Sigmoid colon (tissue), 7 donors: Measurements from ENCODE around the gene PPP1R14B. TPM values are rescaled to one million over a fixed set of nuclear protein-coding genes. Genes with fewer than 3 reads are reported as not detected.
A peak's percentile ranks its signal among the peaks of the same experiment; 100 is the strongest.

ENCODE experiments used
- DNase-seq: peaks from one replicate; pipeline ENCODE4 v3.0.0-alpha.2; 2019
- H3K27ac ChIP-seq, 4 donors: fragments of 200-600 bp; sonication (generic); one replicate each; pipeline ENCODE4 v1.5.1; 2016 to 2019; ENCODE audit warnings: mild to moderate bottlenecking in 1 of 4
- H3K27me3 ChIP-seq, 3 donors: fragments of 200-600 bp; sonication (generic); one replicate each; pipeline ENCODE4 v1.5.1; 2019; ENCODE audit warnings: mild to moderate bottlenecking in 1 of 3
- H3K36me3 ChIP-seq, 4 donors: fragments of 200-600 bp; sonication (generic); one replicate each; pipeline ENCODE4 v1.5.1; 2016 to 2019
- H3K4me1 ChIP-seq, 4 donors: fragments of 200-600 bp; sonication (generic); one replicate each; pipeline ENCODE4 v1.5.1; 2017 to 2019
- H3K4me3 ChIP-seq, 4 donors: fragments of 200-600 bp; sonication (generic); one replicate each; pipeline ENCODE4 v1.5.1; 2017 to 2019; ENCODE audit warnings: mild to moderate bottlenecking in 2 of 4, moderate library complexity in 1 of 4
- H3K9me3 ChIP-seq, 4 donors: fragments of 200-600 bp in 3 of 4; sonication (generic) in 3 of 4; one replicate each; pipeline versions ENCODE4 v1.5.1 to v1.6.1; 2013 to 2019
- EP300 ChIP-seq, 4 donors: sonication (generic); formaldehyde crosslinking; IDR thresholded peaks; one replicate each; pipeline ENCODE4 v1.6.1; 2017; ENCODE audit warnings: antibody characterized with exemption in 4 of 4
- POLR2A ChIP-seq, 2 donors: fragments of 450-650 bp; IDR thresholded peaks; one replicate each; pipeline ENCODE4 v1.6.1; 2016; ENCODE audit warnings: antibody characterized with exemption in 2 of 2, mild to moderate bottlenecking in 2 of 2, moderate library complexity in 2 of 2
- POLR2AphosphoS5 ChIP-seq, 4 donors: sonication (generic); formaldehyde crosslinking; IDR thresholded peaks; one replicate each; pipeline ENCODE4 v1.6.1; 2017; ENCODE audit warnings: antibody characterized with exemption in 4 of 4
- WGBS, 2 donors: extraction: QIAGEN DNeasy Blood & Tissue Kit; methylation state at CpG; one replicate each; pipeline ENCODE4 v1.1.7; 2013; 5-methylcytosine and 5-hydroxymethylcytosine counted together
- intact Hi-C: fragments of 100-400 bp; cut with DNase I; formaldehyde crosslinking; loops from one replicate; pipeline ENCODE4 v1.15.1; 2023
- polyA plus RNA-seq, 3 donors: library from polyadenylated mRNA; stranded (reverse); fragments of 200-250 nt; gene quantifications; one replicate each; pipeline ENCODE4 v1.2.3, GENCODE V29; 2013
- total RNA-seq, 4 donors: library from RNA; depleted of rRNA; stranded (reverse); fragments of >200 nt; gene quantifications; one replicate each; pipeline ENCODE4 v1.1.0, GENCODE V29; 2016
- TF ChIP-seq, protein P1 (sequence below), 4 experiments: fragments of 450-650 bp in 3 of 4; fragments of 200-600 bp in 1 of 4; IDR thresholded peaks; one replicate each; pipeline ENCODE4 v1.5.1; 2016 to 2019; ENCODE audit warnings: antibody characterized with exemption in 4 of 4, mild to moderate bottlenecking in 3 of 4, moderate library complexity in 2 of 4
- donor health status: healthy with polysubstance abuse.
- donor health status: Bipolar disorder and iron deficiency.
- donor health status: healthy.

Gene PPP1R14B
- total and polyA plus RNA-seq, 7 donors = 31.8 to 159 (median 66.6) TPM

- DNase-seq = no peak
- H3K4me3 ChIP-seq = peak within 1 kb of the TSS; percentile 0 to 41 (median 30)
- H3K27ac ChIP-seq = peak within 1 kb of the TSS; percentile 68 to 77 (median 70)
- no peaks in the 10 kb centered on the region for H3K27me3 ChIP-seq
- H3K36me3 ChIP-seq = peaks cover 18 to 39% (median 22%) of the 10 kb centered on the region in 4 donors
- no peaks in the 10 kb centered on the region for H3K9me3 ChIP-seq
- 37 to 39% methylated on average over 27 of the region's 27 CpGs for WGBS, 2 donors
- H3K4me1 ChIP-seq = peaks cover 0 to 32% (median 18%) of the 10 kb centered on the region in 4 donors
- intact Hi-C loops = no loop called here
- TF ChIP-seq POLR2A (IDR thresholded peaks at IDR 0.05) (no peak), EP300 (IDR thresholded peaks at IDR 0.05) (no peak), POLR2AphosphoS5 (IDR thresholded peaks at IDR 0.05) (no peak)
- TF ChIP-seq, protein P1, sequence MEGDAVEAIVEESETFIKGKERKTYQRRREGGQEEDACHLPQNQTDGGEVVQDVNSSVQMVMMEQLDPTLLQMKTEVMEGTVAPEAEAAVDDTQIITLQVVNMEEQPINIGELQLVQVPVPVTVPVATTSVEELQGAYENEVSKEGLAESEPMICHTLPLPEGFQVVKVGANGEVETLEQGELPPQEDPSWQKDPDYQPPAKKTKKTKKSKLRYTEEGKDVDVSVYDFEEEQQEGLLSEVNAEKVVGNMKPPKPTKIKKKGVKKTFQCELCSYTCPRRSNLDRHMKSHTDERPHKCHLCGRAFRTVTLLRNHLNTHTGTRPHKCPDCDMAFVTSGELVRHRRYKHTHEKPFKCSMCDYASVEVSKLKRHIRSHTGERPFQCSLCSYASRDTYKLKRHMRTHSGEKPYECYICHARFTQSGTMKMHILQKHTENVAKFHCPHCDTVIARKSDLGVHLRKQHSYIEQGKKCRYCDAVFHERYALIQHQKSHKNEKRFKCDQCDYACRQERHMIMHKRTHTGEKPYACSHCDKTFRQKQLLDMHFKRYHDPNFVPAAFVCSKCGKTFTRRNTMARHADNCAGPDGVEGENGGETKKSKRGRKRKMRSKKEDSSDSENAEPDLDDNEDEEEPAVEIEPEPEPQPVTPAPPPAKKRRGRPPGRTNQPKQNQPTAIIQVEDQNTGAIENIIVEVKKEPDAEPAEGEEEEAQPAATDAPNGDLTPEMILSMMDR (IDR thresholded peaks at IDR 0.05) = no peak
Measured at GRCh38 chr11:64206457-64207255, 40.1 kb downstream of the PPP1R14B start, which contains the start of gene FERMT3. Gene FERMT3 (plus strand): TSS chr11:64206721. CDS start chr11:64207365, 644 bp downstream.

GRCh38 chr11:64204464-64204989 lies 42.2 kb downstream of the PPP1R14B start:
- Histone ChIP-seq H3K36me3 (peaks cover 29 to 60% (median 39%) of the 10 kb centered on the region in 4 donors), H3K9me3 (no peaks in the 10 kb centered on the region), H3K27ac (peak overlapping the region; percentile 17 to 69 (median 52)), H3K27me3 (no peaks in the 10 kb centered on the region), H3K4me1 (peaks cover 0 to 32% (median 18%) of the 10 kb centered on the region in 4 donors), H3K4me3 (no peak overlapping the region)
- peak; percentile 94 for DNase-seq
- intact Hi-C loops = loop anchor here (1.0 kb wide), 1 partner anchor 100 kb away; no protein-coding TSS in a partner anchor
- 12 to 30% methylated on average over 7 of the region's 7 CpGs for WGBS, 2 donors
- TF ChIP-seq POLR2A (IDR thresholded peaks at IDR 0.05) = no peak
- TF ChIP-seq EP300 (IDR thresholded peaks at IDR 0.05) = no peak
- TF ChIP-seq POLR2AphosphoS5 (IDR thresholded peaks at IDR 0.05) = peak in 3 of 4 donors; percentile 46 to 82 (median 77)
- TF ChIP-seq, protein P1 (IDR thresholded peaks at IDR 0.05) = peak; percentile 31 to 51 (median 48)

GRCh38 chr11:64204080-64204440 lies 42.7 kb downstream of the PPP1R14B start:
- DNase-seq = no peak
- H3K27ac ChIP-seq = peak overlapping the region in 2 of 4 donors; percentile 25 to 58
- peaks cover 0 to 32% (median 18%) of the 10 kb centered on the region in 4 donors for H3K4me1 ChIP-seq
- H3K36me3 ChIP-seq = peaks cover 30 to 65% (median 41%) of the 10 kb centered on the region in 4 donors
- no peaks in the 10 kb centered on the region for H3K9me3 ChIP-seq
- intact Hi-C loops = loop anchor here (1.0 kb wide), 1 partner anchor 100 kb away; no protein-coding TSS in a partner anchor
- H3K27me3 ChIP-seq = no peaks in the 10 kb centered on the region
- no peak overlapping the region for H3K4me3 ChIP-seq
- TF ChIP-seq POLR2A (IDR thresholded peaks at IDR 0.05) (no peak), EP300 (IDR thresholded peaks at IDR 0.05) (no peak), POLR2AphosphoS5 (IDR thresholded peaks at IDR 0.05) (no peak)
- TF ChIP-seq, protein P1 (IDR thresholded peaks at IDR 0.05) = no peak
- WGBS, 2 donors = 77 to 84% methylated on average over 16 of the region's 16 CpGs

GRCh38 chr11:64203421-64204079 lies 43.2 kb downstream of the PPP1R14B start:
- Histone ChIP-seq H3K4me1 (peaks cover 0 to 30% (median 18%) of the 10 kb centered on the region in 4 donors), H3K36me3 (peaks cover 35 to 70% (median 45%) of the 10 kb centered on the region in 4 donors), H3K9me3 (no peaks in the 10 kb centered on the region), H3K4me3 (no peak overlapping the region), H3K27ac (peak overlapping the region in 2 of 4 donors; percentile 25 to 58), H3K27me3 (no peaks in the 10 kb centered on the region)
- TF ChIP-seq, protein P1 (IDR thresholded peaks at IDR 0.05) = no peak
- TF ChIP-seq POLR2AphosphoS5 (IDR thresholded peaks at IDR 0.05) = no peak
- no peak for TF ChIP-seq POLR2A (IDR thresholded peaks at IDR 0.05)
- TF ChIP-seq EP300 (IDR thresholded peaks at IDR 0.05) = no peak
- WGBS, 2 donors = 92 to 93% methylated on average over 27 of the region's 27 CpGs
- intact Hi-C loops = loop anchor here (1.0 kb wide), 1 partner anchor 101 kb away; no protein-coding TSS in a partner anchor
- no peak for DNase-seq
